ENCODE data around the gene MYMK. TPM values are rescaled to one million over a fixed set of nuclear protein-coding genes. Genes with fewer than 3 reads are reported as not detected.

MYMK gene
- total RNA-seq, 1 donor from 2014 or later, result not detected

GRCh38 chr9:133546287-133546680 lies 21.5 kb upstream of the MYMK start:
- Mint-ChIP-seq H3K9me3 (ENCODE audit: unreplicated experiment) (no peaks in the 10 kb centered on the region), H3K27ac (ENCODE audit: unreplicated experiment) (no peak overlapping the region), H3K36me3 (ENCODE audit: unreplicated experiment) (no peaks in the 10 kb centered on the region), H3K4me1 (ENCODE audit: low read depth, unreplicated experiment) (no peaks in the 10 kb centered on the region), H3K4me3 (ENCODE audit: unreplicated experiment) (no peak overlapping the region), H3K27me3 (ENCODE audit: unreplicated experiment) (peaks cover 8% of the 10 kb centered on the region)
- TF ChIP-seq CTCF (IDR thresholded peaks at IDR 0.05; ENCODE audit: partially characterized antibody, unreplicated experiment), result no peak
- no peak for DNase-seq

GRCh38 chr9:133545494-133546286 lies 20.9 kb upstream of the MYMK start:
- Mint-ChIP-seq H3K9me3 (ENCODE audit: unreplicated experiment) (no peaks in the 10 kb centered on the region), H3K27me3 (ENCODE audit: unreplicated experiment) (peaks cover 5% of the 10 kb centered on the region), H3K4me1 (ENCODE audit: low read depth, unreplicated experiment) (no peaks in the 10 kb centered on the region), H3K36me3 (ENCODE audit: unreplicated experiment) (no peaks in the 10 kb centered on the region), H3K4me3 (ENCODE audit: unreplicated experiment) (no peak overlapping the region), H3K27ac (ENCODE audit: unreplicated experiment) (no peak overlapping the region)
- no peak for TF ChIP-seq CTCF (IDR thresholded peaks at IDR 0.05; ENCODE audit: partially characterized antibody, unreplicated experiment)
- no peak for DNase-seq

- no peak for TF ChIP-seq CTCF (IDR thresholded peaks at IDR 0.05; ENCODE audit: partially characterized antibody, unreplicated experiment)
- no peaks in the 10 kb centered on the region for H3K36me3 Mint-ChIP-seq (ENCODE audit: unreplicated experiment)
- no peak overlapping the region for H3K4me3 Mint-ChIP-seq (ENCODE audit: unreplicated experiment)
- H3K27ac Mint-ChIP-seq (ENCODE audit: unreplicated experiment), result no peak overlapping the region
- peaks cover 8% of the 10 kb centered on the region for H3K27me3 Mint-ChIP-seq (ENCODE audit: unreplicated experiment)
- H3K4me1 Mint-ChIP-seq (ENCODE audit: low read depth, unreplicated experiment), result peaks cover 9% of the 10 kb centered on the region
- DNase-seq, result no peak
- H3K9me3 Mint-ChIP-seq (ENCODE audit: unreplicated experiment), result no peaks in the 10 kb centered on the region
Measured at GRCh38 chr9:133543772-133544467, 19.2 kb upstream of the MYMK start.

GRCh38 chr9:133542002-133542401 lies 17.2 kb upstream of the MYMK start:
- no peak for DNase-seq
- Mint-ChIP-seq H3K27ac (ENCODE audit: unreplicated experiment) (no peak overlapping the region), H3K36me3 (ENCODE audit: unreplicated experiment) (no peaks in the 10 kb centered on the region), H3K4me1 (ENCODE audit: low read depth, unreplicated experiment) (peaks cover 9% of the 10 kb centered on the region), H3K27me3 (ENCODE audit: unreplicated experiment) (peaks cover 6% of the 10 kb centered on the region), H3K4me3 (ENCODE audit: unreplicated experiment) (no peak overlapping the region), H3K9me3 (ENCODE audit: unreplicated experiment) (no peaks in the 10 kb centered on the region)
- TF ChIP-seq CTCF (IDR thresholded peaks at IDR 0.05; ENCODE audit: partially characterized antibody, unreplicated experiment), result no peak

- Mint-ChIP-seq H3K36me3 (ENCODE audit: unreplicated experiment) (no peaks in the 10 kb centered on the region), H3K4me3 (ENCODE audit: unreplicated experiment) (no peak overlapping the region), H3K4me1 (ENCODE audit: low read depth, unreplicated experiment) (peaks cover 13% of the 10 kb centered on the region), H3K9me3 (ENCODE audit: unreplicated experiment) (no peaks in the 10 kb centered on the region), H3K27ac (ENCODE audit: unreplicated experiment) (no peak overlapping the region), H3K27me3 (ENCODE audit: unreplicated experiment) (peaks cover 8% of the 10 kb centered on the region)
- no peak for TF ChIP-seq CTCF (IDR thresholded peaks at IDR 0.05; ENCODE audit: partially characterized antibody, unreplicated experiment)
- DNase-seq, result no peak
Measured at GRCh38 chr9:133540698-133541025, 15.9 kb upstream of the MYMK start.

Data from glutamatergic neuron (in vitro differentiated cells).